Kidney (tissue), 14 donors: ENCODE measurements around the gene PYHIN1. TPM values are rescaled to one million over a fixed set of nuclear protein-coding genes. Genes with fewer than 3 reads are reported as not detected.

ENCODE experiments used
- DNase-seq, 5 donors: peaks; one replicate each; pipeline ENCODE4 v3.0.0-alpha.2; 2013 to 2020
- FAIRE-seq: peaks from 2 replicates; lab custom pipeline; 2012; peaks lifted over from hg19 to GRCh38; lab: Jason Lieb, UNC
- H3K27ac ChIP-seq, 2 donors: one replicate each; pipeline ENCODE4 v1.7.0; 2013; ENCODE audit warnings: low read depth in 2 of 2, low read length in 2 of 2, inconsistent platforms in 1 of 2
- H3K27me3 ChIP-seq: one replicate; pipeline ENCODE4 v1.7.1; 2013; ENCODE audit warnings: low read length, inconsistent platforms; ENCODE audit not compliant: control insufficient read depth, insufficient read depth
- H3K36me3 ChIP-seq, 3 donors: one replicate each; pipeline versions ENCODE4 v1.7.0 to v1.7.1; 2013; ENCODE audit warnings: low read length in 3 of 3, control low read depth in 1 of 3, inconsistent platforms in 1 of 3; ENCODE audit not compliant: insufficient read depth in 3 of 3, control insufficient read depth in 2 of 3
- H3K4me1 ChIP-seq, 3 donors: one replicate each; pipeline versions ENCODE4 v1.7.0 to v1.7.1; 2013; ENCODE audit warnings: low read length in 3 of 3, inconsistent platforms in 1 of 3, low read depth in 1 of 3; ENCODE audit not compliant: control insufficient read depth in 2 of 3, insufficient read depth in 2 of 3
- H3K4me3 ChIP-seq, 3 donors: one replicate each; pipeline versions ENCODE4 v1.7.0 to v1.8.1; 2013; ENCODE audit warnings: low read length in 3 of 3, control low read depth in 1 of 3, inconsistent platforms in 1 of 3
- H3K9ac ChIP-seq, 3 donors: one replicate each; pipeline versions ENCODE4 v1.7.0 to v1.7.1; 2013; ENCODE audit warnings: low read length in 3 of 3, control low read depth in 1 of 3, inconsistent platforms in 1 of 3
- H3K9me3 ChIP-seq, 3 donors: one replicate each; pipeline versions ENCODE4 v1.7.0 to v1.7.1; 2013; ENCODE audit warnings: low read length in 3 of 3, control low read depth in 1 of 3, inconsistent platforms in 1 of 3; ENCODE audit not compliant: control insufficient read depth in 2 of 3, insufficient read depth in 1 of 3
- CTCF ChIP-seq: IDR thresholded peaks from 3 replicates; pipeline ENCODE4 v1.5.1; 2012; ENCODE audit warnings: mild to moderate bottlenecking, moderate library complexity, borderline replicate concordance; ENCODE audit not compliant: insufficient read depth; ENCODE audit errors: extremely low read depth
- intact Hi-C: fragments of 100-400 bp; cut with DNase I; formaldehyde crosslinking; loops from one replicate; pipeline ENCODE4 v1.11.1; 2022
- polyA plus RNA-seq: library from polyadenylated mRNA; stranded (reverse); fragments of 350-450 nt; fragmentation: Illumina TruSeq; extraction: RNeasy Lipid Tissue Mini Kit (QIAGEN cat#74804); gene quantifications from one replicate; pipeline ENCODE4 v1.2.3, GENCODE V29; 2014; ENCODE audit warnings: low read depth, low replicate concordance; ENCODE audit not compliant: insufficient read depth
- total RNA-seq: library from RNA; stranded (reverse); fragmentation: NEBNext Ultra II Directional; extraction: Animal tissue kit (Norgen Biotek cat#: 25700); gene quantifications from one replicate; pipeline ENCODE4 v1.2.1, GENCODE V29; 2021
- donor health status: control.
- donor health status: control.
- donor health status: control.
- donor health status: control.
- donor health status: control.
- donor health status: DM: yes; HTN: yes; CAD: no.
- donor health status: Normal renal cell carcinoma (clear cell type).

The PYHIN1 gene
- total and polyA plus RNA-seq, 2 donors from 2014 or later, result 0.30 to 3.9 TPM

- no peaks in the 10 kb centered on the region for H3K36me3 ChIP-seq
- FAIRE-seq, result no peak
- DNase-seq, result no peak
- no peak overlapping the region for H3K9ac ChIP-seq
- no peaks in the 10 kb centered on the region for H3K27me3 ChIP-seq
- H3K27ac ChIP-seq, result no peak overlapping the region
- H3K9me3 ChIP-seq, result no peaks in the 10 kb centered on the region
- H3K4me1 ChIP-seq, result no peaks in the 10 kb centered on the region
- intact Hi-C loops, result no loop called here
- H3K4me3 ChIP-seq, result no peak overlapping the region
- TF ChIP-seq CTCF, result no peak
These were observed 11.1 kb downstream of the PYHIN1 start for GRCh38 chr1:158942490-158942889.

GRCh38 chr1:158943059-158943458, 11.7 kb downstream of the PYHIN1 start:
- Histone ChIP-seq H3K9ac (no peak overlapping the region), H3K27me3 (no peaks in the 10 kb centered on the region), H3K9me3 (no peaks in the 10 kb centered on the region), H3K27ac (no peak overlapping the region), H3K4me1 (no peaks in the 10 kb centered on the region), H3K36me3 (no peaks in the 10 kb centered on the region), H3K4me3 (no peak overlapping the region)
- no peak for FAIRE-seq
- intact Hi-C loops, result no loop called here
- no peak for TF ChIP-seq CTCF
- no peak for DNase-seq

- no peak for TF ChIP-seq CTCF
- H3K36me3 ChIP-seq, result no peaks in the 10 kb centered on the region
- H3K4me3 ChIP-seq, result no peak overlapping the region
These were observed 13.7 kb downstream of the PYHIN1 start for GRCh38 chr1:158945061-158945460.

GRCh38 chr1:158946785-158947184, 15.4 kb downstream of the PYHIN1 start:
- H3K36me3 ChIP-seq, result no peaks in the 10 kb centered on the region
- FAIRE-seq (no peak), DNase-seq (no peak)
- H3K27ac ChIP-seq, result no peak overlapping the region
- TF ChIP-seq CTCF, result no peak
- H3K27me3 ChIP-seq, result no peaks in the 10 kb centered on the region
- intact Hi-C loops, result no loop called here
- no peaks in the 10 kb centered on the region for H3K4me1 ChIP-seq
- H3K9me3 ChIP-seq, result no peaks in the 10 kb centered on the region
- no peak overlapping the region for H3K9ac ChIP-seq
- no peak overlapping the region for H3K4me3 ChIP-seq

More at GRCh38 chr1:158945061-158945460, 13.7 kb downstream of the PYHIN1 start:
- Histone ChIP-seq H3K4me1 (no peaks in the 10 kb centered on the region), H3K27me3 (no peaks in the 10 kb centered on the region), H3K27ac (no peak overlapping the region), H3K9me3 (no peaks in the 10 kb centered on the region), H3K9ac (no peak overlapping the region)
- DNase-seq (no peak), FAIRE-seq (no peak)
- intact Hi-C loops, result no loop called here
